ENCODE results near the gene APOBEC4. TPM values are rescaled to one million over a fixed set of nuclear protein-coding genes. Genes with fewer than 3 reads are reported as not detected.

APOBEC4 gene
- total and polyA plus RNA-seq, 2 of the 13 experiments (the other 11 are each of a cell fraction or from before 2014, with no cell fraction given): not detected

DNA sequence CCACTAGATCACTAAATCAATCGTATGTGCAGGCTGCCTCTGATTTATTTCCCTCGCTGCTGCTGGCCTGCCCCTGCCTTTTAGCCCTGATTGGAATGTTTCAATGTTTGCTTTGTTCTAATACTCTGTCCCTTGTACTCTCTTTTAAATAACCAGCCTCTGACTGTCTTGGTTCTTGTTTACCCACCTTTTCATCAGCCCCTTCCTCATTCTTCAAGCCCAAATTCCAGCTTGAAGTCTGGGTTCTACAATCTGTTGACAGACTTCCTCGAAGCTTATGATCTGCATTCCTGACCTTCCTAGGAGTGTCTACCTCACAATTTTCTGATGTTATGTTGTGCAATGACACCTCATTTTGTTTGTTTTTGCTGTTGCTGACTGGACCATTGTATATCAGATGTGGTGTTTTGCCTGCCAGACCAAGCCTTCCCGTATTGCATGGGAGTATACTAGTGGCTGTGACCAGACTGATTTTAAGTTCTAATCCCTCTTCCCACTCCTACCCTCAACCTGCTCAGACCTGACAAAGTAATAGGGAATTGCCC, 46.6 kb upstream of the APOBEC4 start (continued):
- TF ChIP-seq, protein P1, sequence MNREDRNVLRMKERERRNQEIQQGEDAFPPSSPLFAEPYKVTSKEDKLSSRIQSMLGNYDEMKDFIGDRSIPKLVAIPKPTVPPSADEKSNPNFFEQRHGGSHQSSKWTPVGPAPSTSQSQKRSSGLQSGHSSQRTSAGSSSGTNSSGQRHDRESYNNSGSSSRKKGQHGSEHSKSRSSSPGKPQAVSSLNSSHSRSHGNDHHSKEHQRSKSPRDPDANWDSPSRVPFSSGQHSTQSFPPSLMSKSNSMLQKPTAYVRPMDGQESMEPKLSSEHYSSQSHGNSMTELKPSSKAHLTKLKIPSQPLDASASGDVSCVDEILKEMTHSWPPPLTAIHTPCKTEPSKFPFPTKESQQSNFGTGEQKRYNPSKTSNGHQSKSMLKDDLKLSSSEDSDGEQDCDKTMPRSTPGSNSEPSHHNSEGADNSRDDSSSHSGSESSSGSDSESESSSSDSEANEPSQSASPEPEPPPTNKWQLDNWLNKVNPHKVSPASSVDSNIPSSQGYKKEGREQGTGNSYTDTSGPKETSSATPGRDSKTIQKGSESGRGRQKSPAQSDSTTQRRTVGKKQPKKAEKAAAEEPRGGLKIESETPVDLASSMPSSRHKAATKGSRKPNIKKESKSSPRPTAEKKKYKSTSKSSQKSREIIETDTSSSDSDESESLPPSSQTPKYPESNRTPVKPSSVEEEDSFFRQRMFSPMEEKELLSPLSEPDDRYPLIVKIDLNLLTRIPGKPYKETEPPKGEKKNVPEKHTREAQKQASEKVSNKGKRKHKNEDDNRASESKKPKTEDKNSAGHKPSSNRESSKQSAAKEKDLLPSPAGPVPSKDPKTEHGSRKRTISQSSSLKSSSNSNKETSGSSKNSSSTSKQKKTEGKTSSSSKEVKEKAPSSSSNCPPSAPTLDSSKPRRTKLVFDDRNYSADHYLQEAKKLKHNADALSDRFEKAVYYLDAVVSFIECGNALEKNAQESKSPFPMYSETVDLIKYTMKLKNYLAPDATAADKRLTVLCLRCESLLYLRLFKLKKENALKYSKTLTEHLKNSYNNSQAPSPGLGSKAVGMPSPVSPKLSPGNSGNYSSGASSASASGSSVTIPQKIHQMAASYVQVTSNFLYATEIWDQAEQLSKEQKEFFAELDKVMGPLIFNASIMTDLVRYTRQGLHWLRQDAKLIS (CRISPR knock-in tag; IDR thresholded peaks at IDR 0.05): no peak; the same call in 1 of the 2 replicates
- no peak for TF ChIP-seq HDAC6 (IDR thresholded peaks at IDR 0.05; ENCODE audit: low read depth, low read length)
- TF ChIP-seq ZNF441 (CRISPR knock-in tag; IDR thresholded peaks at IDR 0.05; ENCODE audit: borderline replicate concordance): no peak
- TF ChIP-seq, protein P2, sequence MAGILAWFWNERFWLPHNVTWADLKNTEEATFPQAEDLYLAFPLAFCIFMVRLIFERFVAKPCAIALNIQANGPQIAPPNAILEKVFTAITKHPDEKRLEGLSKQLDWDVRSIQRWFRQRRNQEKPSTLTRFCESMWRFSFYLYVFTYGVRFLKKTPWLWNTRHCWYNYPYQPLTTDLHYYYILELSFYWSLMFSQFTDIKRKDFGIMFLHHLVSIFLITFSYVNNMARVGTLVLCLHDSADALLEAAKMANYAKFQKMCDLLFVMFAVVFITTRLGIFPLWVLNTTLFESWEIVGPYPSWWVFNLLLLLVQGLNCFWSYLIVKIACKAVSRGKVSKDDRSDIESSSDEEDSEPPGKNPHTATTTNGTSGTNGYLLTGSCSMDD (CRISPR knock-in tag; IDR thresholded peaks at IDR 0.05): no peak
- TF ChIP-seq ZNF720 (CRISPR knock-in tag; IDR thresholded peaks at IDR 0.05): no peak
- TF ChIP-seq, protein P3, sequence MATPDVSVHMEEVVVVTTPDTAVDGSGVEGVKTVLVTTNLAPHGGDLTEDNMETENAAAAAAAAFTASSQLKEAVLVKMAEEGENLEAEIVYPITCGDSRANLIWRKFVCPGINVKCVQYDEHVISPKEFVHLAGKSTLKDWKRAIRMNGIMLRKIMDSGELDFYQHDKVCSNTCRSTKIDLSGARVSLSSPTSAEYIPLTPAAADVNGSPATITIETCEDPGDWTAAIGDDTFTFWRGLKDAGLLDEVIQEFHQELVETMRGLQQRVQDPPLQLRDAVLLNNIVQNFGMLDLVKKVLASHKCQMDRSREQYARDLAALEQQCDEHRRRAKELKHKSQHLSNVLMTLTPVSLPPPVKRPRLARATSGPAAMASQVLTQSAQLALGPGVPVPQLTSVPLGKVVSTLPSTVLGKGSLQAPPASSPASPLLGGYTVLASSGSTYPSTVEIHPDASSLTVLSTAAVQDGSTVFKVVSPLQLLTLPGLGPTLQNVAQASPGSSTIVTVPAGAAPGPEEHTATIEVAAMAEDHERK (CRISPR knock-in tag; IDR thresholded peaks at IDR 0.05; ENCODE audit: low read depth): no peak
- TF ChIP-seq ZBTB7A (CRISPR knock-in tag; IDR thresholded peaks at IDR 0.05): peak; percentile 69; the same call in 1 of the 2 replicates
- TF ChIP-seq ZNF550 (CRISPR knock-in tag; IDR thresholded peaks at IDR 0.05; ENCODE audit: borderline replicate concordance): no peak
- no peak for TF ChIP-seq ZNF326 (CRISPR knock-in tag; IDR thresholded peaks at IDR 0.05; ENCODE audit: borderline replicate concordance)
- TF ChIP-seq PHF20 (CRISPR knock-in tag; IDR thresholded peaks at IDR 0.05): no peak
- TF ChIP-seq ZNF468 (CRISPR knock-in tag; IDR thresholded peaks at IDR 0.05): no peak
- TF ChIP-seq, protein P4, sequence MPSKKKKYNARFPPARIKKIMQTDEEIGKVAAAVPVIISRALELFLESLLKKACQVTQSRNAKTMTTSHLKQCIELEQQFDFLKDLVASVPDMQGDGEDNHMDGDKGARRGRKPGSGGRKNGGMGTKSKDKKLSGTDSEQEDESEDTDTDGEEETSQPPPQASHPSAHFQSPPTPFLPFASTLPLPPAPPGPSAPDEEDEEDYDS (CRISPR knock-in tag; IDR thresholded peaks at IDR 0.05): peak; percentile 60; the same call in 1 of the 2 replicates
- TF ChIP-seq MTA1 (CRISPR knock-in tag; IDR thresholded peaks at IDR 0.05; ENCODE audit: borderline replicate concordance): no peak; the same call in 1 of the 2 replicates
- peak; percentile 90; the same call in 1 of the 2 replicates for TF ChIP-seq TOE1 (CRISPR knock-in tag; IDR thresholded peaks at IDR 0.05)
- TF ChIP-seq ZNF556 (CRISPR knock-in tag; IDR thresholded peaks at IDR 0.05; ENCODE audit: borderline replicate concordance): peak; percentile 41; the same call in 1 of the 2 replicates
- TF ChIP-seq SMYD3 (CRISPR knock-in tag; IDR thresholded peaks at IDR 0.05): peak; percentile 70; the same call in 1 of the 2 replicates
- peak; percentile 77 for TF ChIP-seq ETV6 (CRISPR knock-in tag; conservative IDR thresholded peaks at IDR 0.05)
- 0 out of 2 replicates have a peak, but pooled peaks have one; percentile 34 for TF ChIP-seq ZNF607 (CRISPR knock-in tag; IDR thresholded peaks at IDR 0.05; ENCODE audit: borderline replicate concordance)
- TF ChIP-seq REPIN1 (CRISPR knock-in tag; IDR thresholded peaks at IDR 0.05; ENCODE audit: borderline replicate concordance, low read depth): peak; percentile 71; the same call in 1 of the 2 replicates
- TF ChIP-seq TCF7L2 (IDR thresholded peaks at IDR 0.05; ENCODE audit: low read depth, low read length): no peak
- TF ChIP-seq, protein P5, sequence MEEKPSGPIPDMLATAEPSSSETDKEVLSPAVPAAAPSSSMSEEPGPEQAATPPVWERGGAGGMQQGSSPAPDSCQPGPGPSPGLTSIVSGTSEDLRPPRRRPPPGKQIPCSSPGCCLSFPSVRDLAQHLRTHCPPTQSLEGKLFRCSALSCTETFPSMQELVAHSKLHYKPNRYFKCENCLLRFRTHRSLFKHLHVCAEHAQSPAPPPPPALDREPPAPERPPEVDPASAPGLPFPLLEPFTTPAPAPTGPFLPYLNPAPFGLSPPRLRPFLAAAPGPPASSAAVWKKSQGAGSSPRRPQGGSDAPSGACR (CRISPR knock-in tag; IDR thresholded peaks at IDR 0.05): 0 out of 2 replicates have a peak, but pooled peaks have one; percentile 15
- peak; percentile 75 for TF ChIP-seq THAP11 (CRISPR knock-in tag; IDR thresholded peaks at IDR 0.05)
